Measurements from ENCODE around the gene ACOT7. TPM values are rescaled to one million over a fixed set of nuclear protein-coding genes. Genes with fewer than 3 reads are reported as not detected.

Gene ACOT7
- total RNA-seq, 1 experiment from 2014 or later: 151 TPM

DNA sequence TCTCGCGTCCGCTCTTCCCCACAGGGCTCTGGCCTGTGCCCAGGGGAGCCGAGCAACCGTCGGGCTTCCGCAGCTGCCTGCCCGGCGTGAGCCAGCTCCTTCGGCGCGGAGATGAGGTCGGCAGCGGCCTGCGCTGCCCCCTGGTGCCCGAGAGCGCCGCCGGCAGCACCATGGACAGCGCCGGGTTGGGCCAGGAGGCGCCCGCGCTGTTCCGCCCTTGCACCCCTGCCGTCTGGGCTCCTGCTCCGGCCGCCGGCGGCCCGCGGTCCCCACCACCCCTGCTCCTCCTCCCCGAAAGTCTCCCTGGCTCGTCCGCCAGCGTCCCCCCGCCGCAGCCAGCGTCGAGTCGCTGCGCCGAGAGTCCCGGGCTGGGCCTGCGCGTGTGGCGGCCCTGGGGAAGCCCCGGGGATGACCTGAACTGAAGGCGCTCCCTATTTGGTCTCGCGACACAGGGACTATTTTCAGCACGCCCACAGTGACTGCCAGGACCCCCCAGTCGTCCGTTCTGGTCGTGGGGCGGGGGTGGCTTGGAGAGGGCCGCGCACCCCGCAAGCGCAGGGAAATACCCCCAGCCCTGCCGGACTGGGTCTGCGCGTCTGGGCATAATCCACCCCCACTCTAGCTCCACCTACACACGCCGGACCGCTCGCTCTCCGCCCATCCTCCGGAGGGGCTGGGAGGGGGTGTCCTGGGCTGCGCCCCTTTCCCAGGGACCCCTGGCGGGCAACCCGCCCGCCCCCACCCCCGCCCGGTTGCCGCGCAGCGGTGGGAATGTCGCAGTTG is 148.3 kb downstream of the ACOT7 start (continued):
- TF ChIP-seq CDX4 (CRISPR knock-in tag; IDR thresholded peaks at IDR 0.05; ENCODE audit: borderline replicate concordance) (no peak), FOXK1 (CRISPR knock-in tag; IDR thresholded peaks at IDR 0.05) (peak; percentile 95), ESRRA (CRISPR knock-in tag; IDR thresholded peaks at IDR 0.05; ENCODE audit: borderline replicate concordance) (peak; percentile 96), JAZF1 (CRISPR knock-in tag; IDR thresholded peaks at IDR 0.05) (no peak), ZNF532 (CRISPR knock-in tag; IDR thresholded peaks at IDR 0.05; ENCODE audit: borderline replicate concordance) (no peak), ZNF512 (CRISPR knock-in tag; IDR thresholded peaks at IDR 0.05; ENCODE audit: borderline replicate concordance) (peak; percentile 54; the same call in 1 of the 2 replicates), ZNF219 (CRISPR knock-in tag; IDR thresholded peaks at IDR 0.05; ENCODE audit: borderline replicate concordance) (peak; percentile 98), ZNF121 (CRISPR knock-in tag; IDR thresholded peaks at IDR 0.05) (no peak), ZNF138 (CRISPR knock-in tag; conservative IDR thresholded peaks at IDR 0.05) (no peak), FOXJ3 (CRISPR knock-in tag; IDR thresholded peaks at IDR 0.05; ENCODE audit: borderline replicate concordance) (no peak), SMAD4 (CRISPR knock-in tag; IDR thresholded peaks at IDR 0.05) (peak; percentile 96), HMGA2 (CRISPR knock-in tag; IDR thresholded peaks at IDR 0.05) (no peak), ZBTB21 (CRISPR knock-in tag; IDR thresholded peaks at IDR 0.05; ENCODE audit: borderline replicate concordance) (peak; percentile 90), EMX1 (CRISPR knock-in tag; IDR thresholded peaks at IDR 0.05) (no peak), GABPB1 (CRISPR knock-in tag; IDR thresholded peaks at IDR 0.05) (peak; percentile 84), RELA (CRISPR knock-in tag; IDR thresholded peaks at IDR 0.05; ENCODE audit: borderline replicate concordance) (peak; percentile 96), NR3C1 (CRISPR knock-in tag; conservative IDR thresholded peaks at IDR 0.05; ENCODE audit: low read depth) (peak; percentile 84; the same call in 1 of the 2 replicates), ETV6 (CRISPR knock-in tag; IDR thresholded peaks at IDR 0.05) (peak; percentile 99), TEAD4 (CRISPR knock-in tag; IDR thresholded peaks at IDR 0.05) (peak; percentile 95), IRF1 (CRISPR knock-in tag; IDR thresholded peaks at IDR 0.05) (peak; percentile 95)
- TF ChIP-seq, protein P1, sequence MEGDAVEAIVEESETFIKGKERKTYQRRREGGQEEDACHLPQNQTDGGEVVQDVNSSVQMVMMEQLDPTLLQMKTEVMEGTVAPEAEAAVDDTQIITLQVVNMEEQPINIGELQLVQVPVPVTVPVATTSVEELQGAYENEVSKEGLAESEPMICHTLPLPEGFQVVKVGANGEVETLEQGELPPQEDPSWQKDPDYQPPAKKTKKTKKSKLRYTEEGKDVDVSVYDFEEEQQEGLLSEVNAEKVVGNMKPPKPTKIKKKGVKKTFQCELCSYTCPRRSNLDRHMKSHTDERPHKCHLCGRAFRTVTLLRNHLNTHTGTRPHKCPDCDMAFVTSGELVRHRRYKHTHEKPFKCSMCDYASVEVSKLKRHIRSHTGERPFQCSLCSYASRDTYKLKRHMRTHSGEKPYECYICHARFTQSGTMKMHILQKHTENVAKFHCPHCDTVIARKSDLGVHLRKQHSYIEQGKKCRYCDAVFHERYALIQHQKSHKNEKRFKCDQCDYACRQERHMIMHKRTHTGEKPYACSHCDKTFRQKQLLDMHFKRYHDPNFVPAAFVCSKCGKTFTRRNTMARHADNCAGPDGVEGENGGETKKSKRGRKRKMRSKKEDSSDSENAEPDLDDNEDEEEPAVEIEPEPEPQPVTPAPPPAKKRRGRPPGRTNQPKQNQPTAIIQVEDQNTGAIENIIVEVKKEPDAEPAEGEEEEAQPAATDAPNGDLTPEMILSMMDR (IDR thresholded peaks at IDR 0.05): peak; percentile 39; the same call in 1 of the 2 replicates
- TF ChIP-seq, protein P2, sequence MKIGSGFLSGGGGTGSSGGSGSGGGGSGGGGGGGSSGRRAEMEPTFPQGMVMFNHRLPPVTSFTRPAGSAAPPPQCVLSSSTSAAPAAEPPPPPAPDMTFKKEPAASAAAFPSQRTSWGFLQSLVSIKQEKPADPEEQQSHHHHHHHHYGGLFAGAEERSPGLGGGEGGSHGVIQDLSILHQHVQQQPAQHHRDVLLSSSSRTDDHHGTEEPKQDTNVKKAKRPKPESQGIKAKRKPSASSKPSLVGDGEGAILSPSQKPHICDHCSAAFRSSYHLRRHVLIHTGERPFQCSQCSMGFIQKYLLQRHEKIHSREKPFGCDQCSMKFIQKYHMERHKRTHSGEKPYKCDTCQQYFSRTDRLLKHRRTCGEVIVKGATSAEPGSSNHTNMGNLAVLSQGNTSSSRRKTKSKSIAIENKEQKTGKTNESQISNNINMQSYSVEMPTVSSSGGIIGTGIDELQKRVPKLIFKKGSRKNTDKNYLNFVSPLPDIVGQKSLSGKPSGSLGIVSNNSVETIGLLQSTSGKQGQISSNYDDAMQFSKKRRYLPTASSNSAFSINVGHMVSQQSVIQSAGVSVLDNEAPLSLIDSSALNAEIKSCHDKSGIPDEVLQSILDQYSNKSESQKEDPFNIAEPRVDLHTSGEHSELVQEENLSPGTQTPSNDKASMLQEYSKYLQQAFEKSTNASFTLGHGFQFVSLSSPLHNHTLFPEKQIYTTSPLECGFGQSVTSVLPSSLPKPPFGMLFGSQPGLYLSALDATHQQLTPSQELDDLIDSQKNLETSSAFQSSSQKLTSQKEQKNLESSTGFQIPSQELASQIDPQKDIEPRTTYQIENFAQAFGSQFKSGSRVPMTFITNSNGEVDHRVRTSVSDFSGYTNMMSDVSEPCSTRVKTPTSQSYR (CRISPR knock-in tag; IDR thresholded peaks at IDR 0.05): peak; percentile 96
- TF ChIP-seq, protein P3, sequence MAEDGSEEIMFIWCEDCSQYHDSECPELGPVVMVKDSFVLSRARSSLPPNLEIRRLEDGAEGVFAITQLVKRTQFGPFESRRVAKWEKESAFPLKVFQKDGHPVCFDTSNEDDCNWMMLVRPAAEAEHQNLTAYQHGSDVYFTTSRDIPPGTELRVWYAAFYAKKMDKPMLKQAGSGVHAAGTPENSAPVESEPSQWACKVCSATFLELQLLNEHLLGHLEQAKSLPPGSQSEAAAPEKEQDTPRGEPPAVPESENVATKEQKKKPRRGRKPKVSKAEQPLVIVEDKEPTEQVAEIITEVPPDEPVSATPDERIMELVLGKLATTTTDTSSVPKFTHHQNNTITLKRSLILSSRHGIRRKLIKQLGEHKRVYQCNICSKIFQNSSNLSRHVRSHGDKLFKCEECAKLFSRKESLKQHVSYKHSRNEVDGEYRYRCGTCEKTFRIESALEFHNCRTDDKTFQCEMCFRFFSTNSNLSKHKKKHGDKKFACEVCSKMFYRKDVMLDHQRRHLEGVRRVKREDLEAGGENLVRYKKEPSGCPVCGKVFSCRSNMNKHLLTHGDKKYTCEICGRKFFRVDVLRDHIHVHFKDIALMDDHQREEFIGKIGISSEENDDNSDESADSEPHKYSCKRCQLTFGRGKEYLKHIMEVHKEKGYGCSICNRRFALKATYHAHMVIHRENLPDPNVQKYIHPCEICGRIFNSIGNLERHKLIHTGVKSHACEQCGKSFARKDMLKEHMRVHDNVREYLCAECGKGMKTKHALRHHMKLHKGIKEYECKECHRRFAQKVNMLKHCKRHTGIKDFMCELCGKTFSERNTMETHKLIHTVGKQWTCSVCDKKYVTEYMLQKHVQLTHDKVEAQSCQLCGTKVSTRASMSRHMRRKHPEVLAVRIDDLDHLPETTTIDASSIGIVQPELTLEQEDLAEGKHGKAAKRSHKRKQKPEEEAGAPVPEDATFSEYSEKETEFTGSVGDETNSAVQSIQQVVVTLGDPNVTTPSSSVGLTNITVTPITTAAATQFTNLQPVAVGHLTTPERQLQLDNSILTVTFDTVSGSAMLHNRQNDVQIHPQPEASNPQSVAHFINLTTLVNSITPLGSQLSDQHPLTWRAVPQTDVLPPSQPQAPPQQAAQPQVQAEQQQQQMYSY (CRISPR knock-in tag; IDR thresholded peaks at IDR 0.05): peak; percentile 62
